PC-3 (cell line): Measurements from ENCODE around the gene ASCC3. TPM values are rescaled to one million over a fixed set of nuclear protein-coding genes. Genes with fewer than 3 reads are reported as not detected.

ENCODE experiments used
- ATAC-seq: fragments of 200-7000 bp; cut with Tn5 transposase; 2 replicates; pipeline ENCODE4 v1.9.1; 2020; ENCODE audit warnings: mild to moderate bottlenecking, moderate library complexity
- BruUV-seq: library from RNA; stranded (reverse); fragments of 400-500 nt; replicated peaks from 2 replicates; lab custom pipeline; 2021; lab: Mats Ljungman, UMichigan
- CTCF ChIA-PET: fragments of 300-600 bp; sonication (Branson Sonifier 250); formaldehyde crosslinking; loops from one replicate; lab custom pipeline; 2022; ENCODE audit warnings: antibody characterized with exemption; lab: Charles Lee
- POLR2A ChIA-PET: fragments of 300-600 bp; sonication (Branson Sonifier 250); formaldehyde crosslinking; loops from one replicate; lab custom pipeline; 2022; ENCODE audit warnings: antibody characterized with exemption; ENCODE audit not compliant: unreplicated experiment; lab: Charles Lee
- DNase-seq: peaks from one replicate; pipeline ENCODE4 v3.0.0-alpha.2; 2015
- H2AFZ ChIP-seq: fragments of 300-600 bp; sonication (generic); 2 replicates; pipeline ENCODE4 v1.6.0; 2016; ENCODE audit warnings: antibody characterized with exemption, low read length
- H3F3A ChIP-seq: fragments of 300-600 bp; sonication (generic); one replicate; pipeline ENCODE4 v1.6.0; 2017; ENCODE audit warnings: antibody characterized with exemption, low read length, control low read depth, mild to moderate bottlenecking; ENCODE audit not compliant: unreplicated experiment
- H3K27ac ChIP-seq: fragments of 300-600 bp; sonication (generic); 2 replicates; pipeline ENCODE4 v1.5.1; 2016; ENCODE audit warnings: mild to moderate bottlenecking, low read length
- H3K27me3 ChIP-seq: fragments of 300-600 bp; sonication (generic); 2 replicates; pipeline ENCODE4 v1.6.1; 2016; ENCODE audit warnings: low read length, mixed read lengths
- H3K36me3 ChIP-seq: fragments of 300-600 bp; sonication (generic); 2 replicates; pipeline ENCODE4 v1.6.1; 2016; ENCODE audit warnings: low read depth, mixed run types, low read length, mixed read lengths
- H3K4me1 ChIP-seq: fragments of 300-600 bp; sonication (generic); 2 replicates; pipeline ENCODE4 v1.5.1; 2016; ENCODE audit warnings: low read length; ENCODE audit not compliant: insufficient read depth
- H3K4me2 ChIP-seq: fragments of 300-600 bp; sonication (generic); 2 replicates; pipeline ENCODE4 v1.6.0; 2016; ENCODE audit warnings: low read length
- H3K4me3 ChIP-seq: fragments of 300-600 bp; sonication (generic); 2 replicates; pipeline ENCODE4 v1.5.1; 2016; ENCODE audit warnings: mild to moderate bottlenecking, low read length, mixed read lengths
- H3K79me2 ChIP-seq: fragments of 300-600 bp; sonication (generic); 2 replicates; pipeline ENCODE4 v1.6.1; 2017; ENCODE audit warnings: low read length, mixed read lengths
- H3K9ac ChIP-seq: fragments of 300-600 bp; sonication (generic); 2 replicates; pipeline ENCODE4 v1.6.0; 2016; ENCODE audit warnings: mild to moderate bottlenecking, low read length
- H3K9me2 ChIP-seq: fragments of 300-600 bp; sonication (generic); replicated peaks from 2 replicates; pipeline ENCODE4 v1.6.1; 2016; ENCODE audit warnings: mixed run types, low read length, mixed read lengths
- H3K9me3 ChIP-seq: fragments of 300-600 bp; sonication (generic); 2 replicates; pipeline ENCODE4 v1.6.1; 2016; ENCODE audit warnings: low read length, mixed read lengths
- H4K20me1 ChIP-seq: fragments of 300-600 bp; sonication (generic); 2 replicates; pipeline ENCODE4 v1.6.1; 2016; ENCODE audit warnings: low read length, mixed read lengths
- EZH2 ChIP-seq: fragments of 300-600 bp; sonication (generic); IDR thresholded peaks from one replicate; pipeline ENCODE4 v1.6.1; 2017; ENCODE audit warnings: antibody characterized with exemption, mild to moderate bottlenecking, low read length; ENCODE audit not compliant: unreplicated experiment
- EZH2phosphoT487 ChIP-seq: fragments of 300-600 bp; sonication (generic); IDR thresholded peaks from 2 replicates; pipeline ENCODE4 v1.6.1; 2018; ENCODE audit warnings: mild to moderate bottlenecking, antibody characterized with exemption, low read length, borderline replicate concordance
- intact Hi-C: fragments of 100-400 bp; cut with micrococcal nuclease; formaldehyde crosslinking; loops from 2 replicates; pipeline ENCODE4 v1.9.0; 2023
- total RNA-seq: library from RNA; depleted of rRNA; stranded (reverse); fragments of >200 nt; gene quantifications from 2 replicates; pipeline ENCODE4 v1.2.3, GENCODE V29; 2014
- TF ChIP-seq, protein P1 (sequence below): fragments of 300-600 bp; sonication (generic); conservative IDR thresholded peaks from 2 replicates; pipeline ENCODE4 v1.5.1; 2017; ENCODE audit warnings: antibody characterized with exemption, low read depth, mild to moderate bottlenecking, low read length

Gene ASCC3
- total RNA-seq, 1 experiment from 2014 or later = 27.7 TPM

DNA sequence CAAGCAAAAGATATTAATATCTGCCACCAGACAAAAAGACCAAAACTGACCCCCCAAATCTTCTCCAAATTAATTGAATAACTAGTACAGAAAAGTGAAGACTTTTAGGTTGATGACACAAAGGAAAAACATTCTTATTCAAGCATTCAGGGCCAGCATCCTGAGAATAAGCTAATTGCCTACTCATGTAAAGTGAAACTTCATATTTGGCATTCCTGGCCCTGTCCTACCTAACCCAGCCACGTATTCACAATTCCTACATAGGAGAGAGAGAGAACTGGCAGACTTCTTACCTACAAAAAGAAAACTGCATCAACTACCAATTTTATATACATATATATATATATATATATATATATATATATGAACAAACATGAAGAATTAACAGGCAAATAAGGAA lies 4.9 kb upstream of the ASCC3 start:
- intact Hi-C loops = loop anchor here (10.0 kb wide), 2 partner anchors 111 to 339 kb away; no protein-coding TSS in a partner anchor
- DNase-seq (no peak), ATAC-seq (no peak)
- ChIA-PET POLR2A (no interaction called here), CTCF (no interaction called here)
- no peak overlapping the region for H3K27ac ChIP-seq
- H3K4me3 ChIP-seq = no peak overlapping the region
- no TSS peak for BruUV-seq
- no peak overlapping the region for H3K4me2 ChIP-seq
- H3K79me2 ChIP-seq = peaks cover 6% of the 10 kb centered on the region
- H4K20me1 ChIP-seq = no peaks in the 10 kb centered on the region
- H3K9me3 ChIP-seq = no peaks in the 10 kb centered on the region
- TF ChIP-seq EZH2 (no peak), EZH2phosphoT487 (no peak)
- TF ChIP-seq, protein P1, sequence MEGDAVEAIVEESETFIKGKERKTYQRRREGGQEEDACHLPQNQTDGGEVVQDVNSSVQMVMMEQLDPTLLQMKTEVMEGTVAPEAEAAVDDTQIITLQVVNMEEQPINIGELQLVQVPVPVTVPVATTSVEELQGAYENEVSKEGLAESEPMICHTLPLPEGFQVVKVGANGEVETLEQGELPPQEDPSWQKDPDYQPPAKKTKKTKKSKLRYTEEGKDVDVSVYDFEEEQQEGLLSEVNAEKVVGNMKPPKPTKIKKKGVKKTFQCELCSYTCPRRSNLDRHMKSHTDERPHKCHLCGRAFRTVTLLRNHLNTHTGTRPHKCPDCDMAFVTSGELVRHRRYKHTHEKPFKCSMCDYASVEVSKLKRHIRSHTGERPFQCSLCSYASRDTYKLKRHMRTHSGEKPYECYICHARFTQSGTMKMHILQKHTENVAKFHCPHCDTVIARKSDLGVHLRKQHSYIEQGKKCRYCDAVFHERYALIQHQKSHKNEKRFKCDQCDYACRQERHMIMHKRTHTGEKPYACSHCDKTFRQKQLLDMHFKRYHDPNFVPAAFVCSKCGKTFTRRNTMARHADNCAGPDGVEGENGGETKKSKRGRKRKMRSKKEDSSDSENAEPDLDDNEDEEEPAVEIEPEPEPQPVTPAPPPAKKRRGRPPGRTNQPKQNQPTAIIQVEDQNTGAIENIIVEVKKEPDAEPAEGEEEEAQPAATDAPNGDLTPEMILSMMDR = no peak
- H3K4me1 ChIP-seq = peaks cover 9% of the 10 kb centered on the region
- H2AFZ ChIP-seq = no peak overlapping the region
- no peaks in the 10 kb centered on the region for H3F3A ChIP-seq
- no peak overlapping the region for H3K9ac ChIP-seq
- H3K27me3 ChIP-seq = no peaks in the 10 kb centered on the region
- H3K36me3 ChIP-seq = no peaks in the 10 kb centered on the region
- no peaks in the 10 kb centered on the region for H3K9me2 ChIP-seq

DNA sequence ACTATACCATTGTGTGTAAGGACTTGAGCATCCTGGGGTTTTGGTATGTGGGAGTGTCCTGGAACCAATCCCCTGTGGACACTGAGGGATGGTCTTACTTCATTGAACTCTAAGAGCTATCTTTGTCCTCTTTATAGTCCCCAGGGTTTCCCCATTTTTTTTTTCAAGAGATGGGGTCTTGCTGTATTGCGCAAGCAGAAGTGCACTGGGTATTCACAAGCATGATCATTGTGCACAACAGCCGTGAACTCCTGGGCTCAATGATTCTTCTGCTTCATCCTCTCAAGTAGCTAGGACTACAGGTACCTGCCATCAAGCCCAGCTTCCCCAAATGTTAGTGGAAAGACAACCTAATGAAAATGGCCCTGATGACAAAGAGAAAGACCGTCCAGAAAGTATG lies 2.2 kb upstream of the ASCC3 start:
- no peaks in the 10 kb centered on the region for H3F3A ChIP-seq
- H3K9me3 ChIP-seq = no peaks in the 10 kb centered on the region
- H3K79me2 ChIP-seq = peaks cover 33% of the 10 kb centered on the region
- peaks cover 12% of the 10 kb centered on the region for H4K20me1 ChIP-seq
- no peak overlapping the region for H3K27ac ChIP-seq
- POLR2A ChIA-PET = no interaction called here
- H3K9ac ChIP-seq = no peak overlapping the region
- H3K4me1 ChIP-seq = peaks cover 19% of the 10 kb centered on the region
- H2AFZ ChIP-seq = no peak overlapping the region
- ATAC-seq (no peak), DNase-seq (no peak)
- H3K4me3 ChIP-seq = no peak overlapping the region
- no peaks in the 10 kb centered on the region for H3K9me2 ChIP-seq
- BruUV-seq = no TSS peak
- H3K4me2 ChIP-seq = no peak overlapping the region
- TF ChIP-seq EZH2phosphoT487 (no peak), EZH2 (no peak)
- TF ChIP-seq, protein P1 = no peak
- H3K36me3 ChIP-seq = no peaks in the 10 kb centered on the region
- CTCF ChIA-PET = no interaction called here
- no peaks in the 10 kb centered on the region for H3K27me3 ChIP-seq
- intact Hi-C loops = loop anchor here (10.0 kb wide), 2 partner anchors 109 to 341 kb away; no protein-coding TSS in a partner anchor

DNA sequence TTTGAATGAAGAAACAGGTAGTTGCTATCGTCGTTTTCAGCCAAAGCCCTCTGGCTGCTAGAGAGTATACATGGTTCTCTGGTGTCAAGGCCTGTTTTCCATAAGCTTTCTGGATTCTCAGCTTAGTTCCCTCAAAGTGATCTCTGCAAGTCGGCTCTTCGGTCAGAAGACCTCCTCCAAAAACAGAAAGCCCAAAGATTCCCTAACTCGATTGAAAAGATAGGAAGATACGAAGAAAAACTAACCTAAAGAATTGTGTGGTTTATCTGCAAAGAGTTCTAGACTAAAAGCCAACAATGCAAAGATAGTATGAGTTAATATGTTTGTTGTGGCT lies 545 bp upstream of the ASCC3 start:
- H3K9ac ChIP-seq = peak overlapping the region; percentile 97
- ChIA-PET CTCF (no interaction called here), POLR2A (interaction anchor here (0.6 kb wide), 1 partner anchor 565 kb away, joined by 3 read pairs; no protein-coding TSS in a partner anchor)
- DNase-seq (no peak), ATAC-seq (no peak; the same call in 1 of the 2 replicates)
- peaks cover 20% of the 10 kb centered on the region for H3K4me1 ChIP-seq
- H3K27ac ChIP-seq = peak overlapping the region; percentile 81
- no peaks in the 10 kb centered on the region for H3K9me2 ChIP-seq
- H3K4me3 ChIP-seq = peak overlapping the region; percentile 96
- peak overlapping the region; percentile 82 for H2AFZ ChIP-seq
- H3K4me2 ChIP-seq = peak overlapping the region; percentile 95
- no peaks in the 10 kb centered on the region for H3K27me3 ChIP-seq
- H4K20me1 ChIP-seq = peaks cover 12% of the 10 kb centered on the region
- TF ChIP-seq EZH2 = no peak
- TF ChIP-seq EZH2phosphoT487 = no peak
- no peaks in the 10 kb centered on the region for H3K9me3 ChIP-seq
- no TSS peak for BruUV-seq
- intact Hi-C loops = loop anchor here (10.0 kb wide), 2 partner anchors 107 to 343 kb away; no protein-coding TSS in a partner anchor
- no peaks in the 10 kb centered on the region for H3F3A ChIP-seq
- H3K36me3 ChIP-seq = no peaks in the 10 kb centered on the region
- peaks cover 50% of the 10 kb centered on the region for H3K79me2 ChIP-seq
